ENCODE measurements around the gene PTPRG.

PTPRG gene

GRCh38 chr3:62168356-62168755 is 607.0 kb downstream of the PTPRG start:
- no peak for TF ChIP-seq ZFX (IDR thresholded peaks at IDR 0.05)
- TF ChIP-seq CTCF (conservative IDR thresholded peaks at IDR 0.05): no peak
- H3K27ac ChIP-seq: no peak overlapping the region

GRCh38 chr3:62169906-62170660 is 608.7 kb downstream of the PTPRG start:
- no peak for TF ChIP-seq CTCF (conservative IDR thresholded peaks at IDR 0.05)
- TF ChIP-seq ZFX (IDR thresholded peaks at IDR 0.05): no peak
- no peak overlapping the region for H3K27ac ChIP-seq

GRCh38 chr3:62171789-62172188 is 610.4 kb downstream of the PTPRG start:
- H3K27ac ChIP-seq: no peak overlapping the region
- no peak for TF ChIP-seq CTCF (conservative IDR thresholded peaks at IDR 0.05)
- no peak for TF ChIP-seq ZFX (IDR thresholded peaks at IDR 0.05)

GRCh38 chr3:62172199-62172598 is 610.8 kb downstream of the PTPRG start:
- no peak overlapping the region for H3K27ac ChIP-seq
- TF ChIP-seq CTCF (conservative IDR thresholded peaks at IDR 0.05) (no peak), ZFX (IDR thresholded peaks at IDR 0.05) (no peak)

- no peak overlapping the region for H3K27ac ChIP-seq
- TF ChIP-seq CTCF (conservative IDR thresholded peaks at IDR 0.05) (no peak), ZFX (IDR thresholded peaks at IDR 0.05) (no peak)
Observed at GRCh38 chr3:62173939-62174515, 612.7 kb downstream of the PTPRG start.

- TF ChIP-seq CTCF (conservative IDR thresholded peaks at IDR 0.05) (no peak), ZFX (IDR thresholded peaks at IDR 0.05) (no peak)
- no peak overlapping the region for H3K27ac ChIP-seq
Observed at GRCh38 chr3:62175161-62175560, 613.8 kb downstream of the PTPRG start.

GRCh38 chr3:62178032-62178431 is 616.7 kb downstream of the PTPRG start:
- H3K27ac ChIP-seq: no peak overlapping the region
- TF ChIP-seq ZFX (IDR thresholded peaks at IDR 0.05) (no peak), CTCF (conservative IDR thresholded peaks at IDR 0.05) (no peak)
